ENCODE data around the gene PTRH1. TPM values are rescaled to one million over a fixed set of nuclear protein-coding genes. Genes with fewer than 3 reads are reported as not detected.

PTRH1 gene
- total RNA-seq, 1 donor from 2014 or later: 8.0 TPM

DNA sequence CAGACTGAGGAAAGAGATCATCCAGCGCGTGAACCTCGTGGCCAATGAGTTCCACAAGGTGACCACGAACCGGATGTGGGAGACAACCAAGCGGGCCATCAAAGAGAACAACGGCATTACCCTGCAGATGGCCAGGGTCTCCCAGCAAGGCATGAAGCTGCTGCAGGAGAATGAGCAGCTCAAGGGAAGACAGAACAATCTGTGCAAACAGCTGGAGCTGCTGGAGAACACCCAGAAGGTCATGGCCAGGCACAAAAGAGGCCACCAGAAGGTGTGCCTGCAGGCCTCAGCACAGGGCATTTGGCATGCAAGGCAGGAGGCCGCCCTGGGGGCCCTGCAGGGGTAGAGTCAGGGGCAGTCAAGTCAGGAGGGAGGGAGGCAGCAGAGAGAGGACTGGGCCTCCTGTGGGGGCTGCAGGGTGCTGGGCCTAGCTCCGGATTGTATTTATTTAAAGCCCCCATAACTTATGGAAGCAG, 4.2 kb downstream of the PTRH1 start:
- Histone ChIP-seq H3K27ac (no peak overlapping the region), H3K4me3 (no peak overlapping the region), H3K9me3 (no peaks in the 10 kb centered on the region), H3K36me3 (no peaks in the 10 kb centered on the region), H3K4me1 (peaks cover 12% of the 10 kb centered on the region), H3K27me3 (no peaks in the 10 kb centered on the region)
- ATAC-seq: no peak
- intact Hi-C loops (cut with DNase I): no loop called here
- no peak for DNase-seq
- TF ChIP-seq, protein P1, sequence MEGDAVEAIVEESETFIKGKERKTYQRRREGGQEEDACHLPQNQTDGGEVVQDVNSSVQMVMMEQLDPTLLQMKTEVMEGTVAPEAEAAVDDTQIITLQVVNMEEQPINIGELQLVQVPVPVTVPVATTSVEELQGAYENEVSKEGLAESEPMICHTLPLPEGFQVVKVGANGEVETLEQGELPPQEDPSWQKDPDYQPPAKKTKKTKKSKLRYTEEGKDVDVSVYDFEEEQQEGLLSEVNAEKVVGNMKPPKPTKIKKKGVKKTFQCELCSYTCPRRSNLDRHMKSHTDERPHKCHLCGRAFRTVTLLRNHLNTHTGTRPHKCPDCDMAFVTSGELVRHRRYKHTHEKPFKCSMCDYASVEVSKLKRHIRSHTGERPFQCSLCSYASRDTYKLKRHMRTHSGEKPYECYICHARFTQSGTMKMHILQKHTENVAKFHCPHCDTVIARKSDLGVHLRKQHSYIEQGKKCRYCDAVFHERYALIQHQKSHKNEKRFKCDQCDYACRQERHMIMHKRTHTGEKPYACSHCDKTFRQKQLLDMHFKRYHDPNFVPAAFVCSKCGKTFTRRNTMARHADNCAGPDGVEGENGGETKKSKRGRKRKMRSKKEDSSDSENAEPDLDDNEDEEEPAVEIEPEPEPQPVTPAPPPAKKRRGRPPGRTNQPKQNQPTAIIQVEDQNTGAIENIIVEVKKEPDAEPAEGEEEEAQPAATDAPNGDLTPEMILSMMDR (IDR thresholded peaks at IDR 0.05): no peak

DNA sequence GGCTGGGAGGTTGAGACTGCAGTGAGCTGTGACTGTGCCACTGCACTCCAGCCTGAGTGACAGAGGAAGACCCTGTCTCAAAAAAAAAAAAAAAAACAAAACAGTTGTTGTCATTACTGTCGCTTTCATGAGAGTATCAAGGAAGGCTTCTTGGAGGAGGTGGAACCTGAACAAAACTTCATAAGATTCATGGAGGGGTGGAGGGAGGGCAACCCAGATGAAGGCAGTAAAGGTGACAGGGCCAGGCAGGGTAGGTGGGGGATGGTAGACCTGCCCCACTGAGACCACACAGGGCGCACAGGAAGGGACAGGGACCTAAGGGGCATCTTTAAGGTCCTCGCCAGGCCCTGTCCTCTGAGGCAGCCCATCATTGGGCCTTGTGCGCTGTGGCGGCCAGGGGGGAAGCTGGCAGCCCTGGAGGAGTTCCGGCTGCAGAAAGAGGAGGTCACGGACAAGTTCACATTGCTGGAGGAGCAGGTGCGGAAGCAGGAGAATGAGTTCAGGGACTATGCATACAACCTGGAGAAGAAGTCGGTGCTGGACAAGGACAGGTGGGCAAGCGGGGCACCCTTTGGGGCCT, 5.2 kb downstream of the PTRH1 start:
- ATAC-seq: no peak

DNA sequence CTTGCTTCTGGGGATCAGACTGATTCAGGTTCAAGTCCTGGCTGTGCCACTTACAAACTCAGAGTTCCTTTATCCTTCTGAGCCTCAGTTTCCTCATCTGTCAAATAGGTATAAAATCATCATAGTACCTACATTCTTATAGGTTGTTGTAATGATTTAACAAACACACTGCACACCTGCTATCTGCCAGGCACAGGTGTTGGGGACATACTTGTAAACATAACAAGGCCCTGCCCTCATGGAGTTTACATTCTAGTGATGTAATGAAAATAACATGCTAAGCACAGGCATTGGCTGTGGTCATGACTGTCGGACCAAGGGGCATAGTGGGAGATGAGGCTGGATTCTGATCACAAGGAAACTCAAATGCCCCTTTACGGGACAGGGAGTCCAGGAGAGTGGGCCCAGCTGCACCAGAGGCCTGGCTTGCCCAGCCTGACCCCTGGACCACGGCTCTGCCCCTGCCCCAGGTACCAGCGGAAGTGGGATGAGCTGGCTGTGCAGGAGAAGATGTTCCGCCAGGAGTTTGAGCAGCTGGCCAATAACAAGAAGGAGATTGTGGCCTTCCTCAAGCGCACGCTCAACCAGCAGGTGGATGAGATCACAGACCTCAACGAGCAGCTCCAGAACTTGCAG, 6.4 kb downstream of the PTRH1 start:
- no peak overlapping the region for H3K4me3 ChIP-seq
- no peaks in the 10 kb centered on the region for H3K9me3 ChIP-seq
- no peak for ATAC-seq
- intact Hi-C loops (cut with DNase I): no loop called here
- TF ChIP-seq, protein P1 (IDR thresholded peaks at IDR 0.05): no peak
- no peaks in the 10 kb centered on the region for H3K27me3 ChIP-seq
- H3K4me1 ChIP-seq: peaks cover under 1% of the 10 kb centered on the region
- no peak for DNase-seq
- H3K36me3 ChIP-seq: no peaks in the 10 kb centered on the region
- no peak overlapping the region for H3K27ac ChIP-seq

More for the DNA sequence above, 5.2 kb downstream of the PTRH1 start:
- DNase-seq: no peak
- TF ChIP-seq, protein P1 (IDR thresholded peaks at IDR 0.05): no peak
- H3K4me3 ChIP-seq: no peak overlapping the region
- no peaks in the 10 kb centered on the region for H3K9me3 ChIP-seq
- H3K36me3 ChIP-seq: no peaks in the 10 kb centered on the region
- no peak overlapping the region for H3K27ac ChIP-seq
- H3K4me1 ChIP-seq: peaks cover 8% of the 10 kb centered on the region
- H3K27me3 ChIP-seq: no peaks in the 10 kb centered on the region
- intact Hi-C loops (cut with DNase I): no loop called here

DNA sequence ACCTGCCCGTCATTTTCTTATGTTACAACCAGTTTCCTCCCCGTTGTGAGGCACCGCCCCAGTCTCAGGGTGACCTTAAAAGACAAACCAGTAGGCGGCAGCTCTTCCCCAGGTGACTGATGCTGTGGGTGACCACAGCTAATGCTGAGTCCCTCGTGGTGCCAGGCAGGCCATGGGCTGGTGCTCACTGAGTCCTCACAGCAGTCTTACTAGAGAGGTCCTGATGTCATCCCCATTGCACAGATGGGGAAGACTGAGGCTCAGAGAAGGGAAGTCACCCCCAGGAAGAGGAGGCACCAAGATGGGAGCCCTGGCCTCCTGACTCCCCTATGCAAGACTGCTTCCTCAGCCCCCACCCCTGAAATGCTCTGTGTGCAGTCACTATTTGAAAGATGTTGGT, 7.7 kb downstream of the PTRH1 start:
- Histone ChIP-seq H3K36me3 (no peaks in the 10 kb centered on the region), H3K9me3 (no peaks in the 10 kb centered on the region), H3K4me1 (no peaks in the 10 kb centered on the region), H3K27me3 (no peaks in the 10 kb centered on the region), H3K4me3 (no peak overlapping the region), H3K27ac (no peak overlapping the region)
- ATAC-seq: no peak
- TF ChIP-seq, protein P1 (IDR thresholded peaks at IDR 0.05): no peak
- no peak for DNase-seq
- intact Hi-C loops (cut with DNase I): no loop called here

DNA sequence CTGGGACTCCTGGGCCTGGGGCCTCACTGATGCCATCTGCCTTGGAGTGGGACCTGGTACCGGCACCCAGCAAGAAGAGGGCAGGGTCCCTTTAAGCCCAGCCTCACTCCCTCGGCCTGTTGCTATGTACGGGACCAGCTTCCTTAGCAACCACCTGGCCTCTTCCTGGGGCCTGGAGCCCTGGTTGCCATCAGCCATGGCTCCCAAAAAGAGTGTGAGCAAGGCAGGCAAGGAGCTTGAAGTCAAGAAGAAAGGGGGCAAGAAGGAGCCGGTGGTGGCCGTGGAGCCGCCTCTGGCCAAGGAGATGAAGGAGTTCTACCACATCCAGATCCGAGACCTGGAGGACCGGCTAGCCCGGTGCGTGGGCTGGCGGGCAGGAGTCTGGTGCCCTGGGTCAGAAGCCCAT, 8.6 kb downstream of the PTRH1 start, which contains the start of gene CFAP157:
Gene CFAP157 (plus strand): TSS at position 153 of the 406 bp plus-strand sequence. CDS start 44 bp downstream, at position 197.
- Histone ChIP-seq H3K9me3 (no peaks in the 10 kb centered on the region), H3K27ac (no peak within 1 kb of the TSS), H3K36me3 (no peaks in the 10 kb centered on the region), H3K4me3 (no peak within 1 kb of the TSS), H3K27me3 (no peaks in the 10 kb centered on the region), H3K4me1 (no peaks in the 10 kb centered on the region)
- TF ChIP-seq, protein P1 (IDR thresholded peaks at IDR 0.05): no peak
- intact Hi-C loops (cut with DNase I): no loop called here
- DNase-seq (no peak), ATAC-seq (peak; percentile 44)
